KMS-11 (cell line): Measurements from ENCODE around the gene ADCY6.

Experiments used
- H2AFZ ChIP-seq: fragments of 200-600 bp; sonication (generic); 2 replicates; pipeline ENCODE4 v1.6.1; 2016; ENCODE audit warnings: antibody characterized with exemption, mixed run types, low read depth
- H3K27ac ChIP-seq: fragments of 200-600 bp; sonication (generic); 2 replicates; pipeline ENCODE4 v1.6.1; 2016; ENCODE audit warnings: mild to moderate bottlenecking, mixed run types
- H3K27me3 ChIP-seq: fragments of 200-600 bp; sonication (generic); 2 replicates; pipeline ENCODE4 v1.6.1; 2017; ENCODE audit warnings: mild to moderate bottlenecking, low read depth, mixed run types, moderate library complexity; ENCODE audit not compliant: insufficient read depth
- H3K36me3 ChIP-seq: fragments of 200-600 bp; sonication (generic); 2 replicates; pipeline ENCODE4 v1.6.1; 2017; ENCODE audit warnings: mild to moderate bottlenecking, mixed run types; ENCODE audit not compliant: insufficient read depth
- H3K4me1 ChIP-seq: fragments of 200-600 bp; sonication (generic); 2 replicates; pipeline ENCODE4 v1.6.1; 2016; ENCODE audit warnings: mild to moderate bottlenecking, low read depth, mixed run types; ENCODE audit not compliant: poor library complexity, severe bottlenecking
- H3K4me2 ChIP-seq: fragments of 200-600 bp; sonication (generic); 2 replicates; pipeline ENCODE4 v1.7.0; 2016; ENCODE audit warnings: mild to moderate bottlenecking, mixed run types
- H3K4me3 ChIP-seq: fragments of 200-600 bp; sonication (generic); IDR thresholded peaks from 2 replicates; pipeline ENCODE4 v1.6.1; 2017; ENCODE audit warnings: low read depth, low read length, mixed read lengths; ENCODE audit not compliant: insufficient read depth
- H3K79me2 ChIP-seq: fragments of 200-600 bp; sonication (generic); 2 replicates; pipeline ENCODE4 v1.6.1; 2016; ENCODE audit warnings: low read depth, mixed run types; ENCODE audit not compliant: insufficient read depth
- H3K9ac ChIP-seq: fragments of 200-600 bp; sonication (generic); 2 replicates; pipeline ENCODE4 v1.6.1; 2016; ENCODE audit warnings: mild to moderate bottlenecking, mixed run types
- H4K20me1 ChIP-seq: fragments of 200-600 bp; sonication (generic); 2 replicates; pipeline ENCODE4 v1.6.1; 2016; ENCODE audit warnings: mild to moderate bottlenecking, mixed run types; ENCODE audit not compliant: insufficient read depth
- CTCF ChIP-seq: fragments of 200-600 bp; sonication (generic); conservative IDR thresholded peaks from 2 replicates; pipeline ENCODE4 v1.6.1; 2017; ENCODE audit warnings: low read depth, mild to moderate bottlenecking, antibody characterized with exemption, low read length, moderate library complexity, mixed read lengths

ADCY6 gene

GRCh38 chr12:48789858-48790326 lies 1.0 kb upstream of the ADCY6 start:
- H2AFZ ChIP-seq: peak overlapping the region; percentile 99
- no peaks in the 10 kb centered on the region for H4K20me1 ChIP-seq
- no peak overlapping the region for H3K4me3 ChIP-seq

GRCh38 chr12:48788524-48788853 lies 400 bp downstream of the ADCY6 start:
- Histone ChIP-seq H3K4me2 (peak overlapping the region; percentile 56; the same call in 1 of the 2 replicates), H3K36me3 (no peaks in the 10 kb centered on the region), H3K9ac (no peak overlapping the region; the same call in 1 of the 2 replicates), H3K4me3 (no peak overlapping the region), H3K79me2 (no peaks in the 10 kb centered on the region), H3K27ac (no peak overlapping the region), H3K27me3 (no peaks in the 10 kb centered on the region), H4K20me1 (no peaks in the 10 kb centered on the region), H3K4me1 (peaks cover 16% of the 10 kb centered on the region), H2AFZ (peak overlapping the region; percentile 67; the same call in 1 of the 2 replicates)
- TF ChIP-seq CTCF: no peak

More at GRCh38 chr12:48789858-48790326, 1.0 kb upstream of the ADCY6 start:
- H3K27ac ChIP-seq: no peak overlapping the region
- no peaks in the 10 kb centered on the region for H3K36me3 ChIP-seq
- peaks cover 16% of the 10 kb centered on the region for H3K4me1 ChIP-seq
- peak overlapping the region; percentile 92 for H3K4me2 ChIP-seq
- H3K9ac ChIP-seq: peak overlapping the region; percentile 81; the same call in 1 of the 2 replicates
- no peaks in the 10 kb centered on the region for H3K79me2 ChIP-seq
- no peak for TF ChIP-seq CTCF
- H3K27me3 ChIP-seq: no peaks in the 10 kb centered on the region

DNA sequence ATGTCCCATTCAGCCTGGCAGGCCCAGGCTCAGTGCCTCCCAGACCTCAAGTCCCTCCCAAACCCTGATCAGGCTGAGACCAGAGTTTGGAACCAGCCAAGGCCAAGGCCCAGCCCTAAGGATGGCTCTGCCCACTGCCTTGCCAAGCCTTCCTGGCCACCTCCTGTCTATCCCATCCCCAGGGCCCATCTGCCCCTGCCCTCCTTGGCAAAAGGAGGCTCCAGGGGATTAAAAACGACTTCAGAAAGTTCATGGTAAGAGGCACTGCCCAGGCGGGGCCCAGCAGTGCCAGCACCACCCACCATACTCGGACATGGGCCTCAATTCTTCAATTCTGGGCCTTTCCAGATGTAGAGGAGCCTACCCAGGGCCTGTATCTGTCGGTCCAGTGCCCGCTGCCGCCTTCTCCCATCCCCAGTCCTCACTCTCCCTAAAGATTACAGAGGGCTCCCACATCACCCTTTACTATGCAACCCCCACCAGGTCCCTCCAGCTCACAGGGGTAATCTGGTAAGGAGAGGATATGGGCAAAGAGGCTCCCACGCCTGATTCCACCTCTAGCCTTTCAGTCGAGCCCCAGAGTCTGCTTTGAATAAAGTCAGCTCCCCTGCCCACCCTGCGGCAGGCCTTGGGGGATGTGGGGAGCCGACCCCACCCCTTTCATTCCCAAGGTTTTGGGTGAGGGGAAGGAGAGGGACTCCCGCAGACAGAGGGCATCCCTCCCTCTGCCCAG lies 932 bp downstream of the ADCY6 start:
- Histone ChIP-seq H3K79me2 (no peaks in the 10 kb centered on the region), H3K4me2 (peak overlapping the region; percentile 56; the same call in 1 of the 2 replicates), H3K4me1 (peaks cover 16% of the 10 kb centered on the region), H3K27me3 (no peaks in the 10 kb centered on the region), H4K20me1 (no peaks in the 10 kb centered on the region), H3K27ac (no peak overlapping the region), H3K4me3 (no peak overlapping the region), H2AFZ (peak overlapping the region; percentile 67; the same call in 1 of the 2 replicates), H3K9ac (no peak overlapping the region), H3K36me3 (no peaks in the 10 kb centered on the region)
- TF ChIP-seq CTCF: no peak

GRCh38 chr12:48786591-48787544 lies 2.0 kb downstream of the ADCY6 start:
- H3K9ac ChIP-seq: no peak overlapping the region
- no peaks in the 10 kb centered on the region for H4K20me1 ChIP-seq
- H2AFZ ChIP-seq: no peak overlapping the region
- no peak overlapping the region for H3K27ac ChIP-seq
- no peak for TF ChIP-seq CTCF
- H3K27me3 ChIP-seq: no peaks in the 10 kb centered on the region
- peaks cover 16% of the 10 kb centered on the region for H3K4me1 ChIP-seq
- H3K36me3 ChIP-seq: no peaks in the 10 kb centered on the region
- no peak overlapping the region for H3K4me2 ChIP-seq
- no peaks in the 10 kb centered on the region for H3K79me2 ChIP-seq
- H3K4me3 ChIP-seq: no peak overlapping the region
